Measurements from ENCODE around the gene MROH2A. TPM values are rescaled to one million over a fixed set of nuclear protein-coding genes. Genes with fewer than 3 reads are reported as not detected.

MROH2A gene
- total and polyA plus RNA-seq, 12 donors, result not detected

- no peak overlapping the region for H3K27ac ChIP-seq
- 95 to 97% methylated on average over 11 of the region's 11 CpGs for WGBS, 2 donors
These were observed 63.1 kb downstream of the MROH2A start for GRCh38 chr2:233841183-233841582.

DNA sequence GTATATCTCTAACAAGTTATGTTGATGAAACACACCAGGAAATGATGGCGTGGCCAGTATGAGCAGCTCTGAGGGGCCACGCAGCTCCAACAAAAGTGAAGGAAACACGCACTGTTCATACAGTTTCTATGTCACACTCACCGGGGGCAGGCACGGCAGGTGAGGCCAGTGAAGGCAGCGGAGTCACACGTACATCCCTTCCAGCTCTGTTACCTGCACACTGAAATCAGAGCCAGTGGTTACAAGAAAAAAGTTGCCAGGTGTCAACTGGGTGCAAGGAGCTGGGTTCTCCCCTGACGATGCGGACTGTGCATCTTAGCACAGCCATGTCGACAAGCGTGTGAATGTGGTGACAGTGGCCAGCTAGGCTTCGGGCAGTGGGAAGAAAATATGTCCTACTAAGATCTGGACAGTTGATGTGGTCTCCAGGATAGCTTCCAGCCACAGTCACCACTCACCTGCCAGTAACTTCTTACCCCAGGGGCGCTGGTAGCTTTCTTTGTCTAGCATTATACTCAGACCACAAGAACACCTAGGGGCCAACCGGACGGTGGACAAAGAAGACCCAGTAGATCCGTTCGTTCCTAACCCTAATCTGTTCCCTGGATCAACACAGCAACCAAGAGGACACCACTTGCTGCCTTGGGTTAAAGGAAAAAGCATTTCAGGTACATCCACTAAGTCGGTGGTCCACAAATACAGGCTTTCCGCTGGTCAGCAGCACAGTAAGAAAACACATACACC lies 66.1 kb downstream of the MROH2A start:
- TF ChIP-seq, protein P1, sequence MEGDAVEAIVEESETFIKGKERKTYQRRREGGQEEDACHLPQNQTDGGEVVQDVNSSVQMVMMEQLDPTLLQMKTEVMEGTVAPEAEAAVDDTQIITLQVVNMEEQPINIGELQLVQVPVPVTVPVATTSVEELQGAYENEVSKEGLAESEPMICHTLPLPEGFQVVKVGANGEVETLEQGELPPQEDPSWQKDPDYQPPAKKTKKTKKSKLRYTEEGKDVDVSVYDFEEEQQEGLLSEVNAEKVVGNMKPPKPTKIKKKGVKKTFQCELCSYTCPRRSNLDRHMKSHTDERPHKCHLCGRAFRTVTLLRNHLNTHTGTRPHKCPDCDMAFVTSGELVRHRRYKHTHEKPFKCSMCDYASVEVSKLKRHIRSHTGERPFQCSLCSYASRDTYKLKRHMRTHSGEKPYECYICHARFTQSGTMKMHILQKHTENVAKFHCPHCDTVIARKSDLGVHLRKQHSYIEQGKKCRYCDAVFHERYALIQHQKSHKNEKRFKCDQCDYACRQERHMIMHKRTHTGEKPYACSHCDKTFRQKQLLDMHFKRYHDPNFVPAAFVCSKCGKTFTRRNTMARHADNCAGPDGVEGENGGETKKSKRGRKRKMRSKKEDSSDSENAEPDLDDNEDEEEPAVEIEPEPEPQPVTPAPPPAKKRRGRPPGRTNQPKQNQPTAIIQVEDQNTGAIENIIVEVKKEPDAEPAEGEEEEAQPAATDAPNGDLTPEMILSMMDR (IDR thresholded peaks at IDR 0.05), result no peak
- no peaks in the 10 kb centered on the region for H3K4me1 ChIP-seq
- no peaks in the 10 kb centered on the region for H3K27me3 ChIP-seq
- H3K27ac ChIP-seq, result no peak overlapping the region
- intact Hi-C loops (cut with DNase I), result loop anchor here in 1 of 10 donors (10.0 kb wide), 1 partner anchor 499 kb away; no protein-coding TSS in a partner anchor
- H3K9me3 ChIP-seq, result no peaks in the 10 kb centered on the region
- H3K36me3 ChIP-seq, result peaks cover 0 to 95% (median 0%) of the 10 kb centered on the region in 9 donors
- WGBS, 2 donors, result 93 to 95% methylated on average over 19 of the region's 19 CpGs
- ATAC-seq, result no peak
- no peak for DNase-seq
- no peak overlapping the region for H3K4me3 ChIP-seq

More at GRCh38 chr2:233841183-233841582, 63.1 kb downstream of the MROH2A start:
- Histone ChIP-seq H3K27me3 (no peaks in the 10 kb centered on the region), H3K9me3 (no peaks in the 10 kb centered on the region), H3K4me1 (no peaks in the 10 kb centered on the region), H3K36me3 (peaks cover 0 to 97% (median 0%) of the 10 kb centered on the region in 9 donors), H3K4me3 (no peak overlapping the region)
- DNase-seq, result no peak
- intact Hi-C loops (cut with DNase I), result loop anchor here in 1 of 10 donors (10.0 kb wide), 1 partner anchor 496 kb away; no protein-coding TSS in a partner anchor
- TF ChIP-seq, protein P1 (IDR thresholded peaks at IDR 0.05), result no peak
- no peak for ATAC-seq

DNA sequence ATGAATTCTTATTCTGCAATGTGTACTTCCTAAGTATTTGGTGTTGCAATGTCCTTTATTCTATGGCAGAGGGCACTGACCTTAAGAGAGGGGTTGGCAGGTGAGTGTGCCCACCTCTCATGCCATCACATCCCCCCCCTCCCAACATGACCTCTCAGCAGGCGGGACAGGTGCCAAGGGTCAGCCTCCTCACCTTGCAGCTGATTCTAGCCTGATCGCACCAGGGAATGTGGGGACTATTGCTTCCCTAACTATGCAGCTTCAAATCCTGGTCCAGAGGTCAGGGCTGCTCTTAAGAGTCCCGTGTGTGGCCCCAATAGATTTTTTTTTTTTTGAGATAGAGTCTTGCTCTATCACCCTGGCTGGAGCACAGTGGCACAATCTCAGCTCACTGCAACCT lies 66.7 kb downstream of the MROH2A start:
- DNase-seq, result no peak
- intact Hi-C loops (cut with DNase I), result loop anchor here in 1 of 10 donors (10.0 kb wide), 1 partner anchor 500 kb away; no protein-coding TSS in a partner anchor
- Histone ChIP-seq H3K27ac (no peak overlapping the region), H3K27me3 (no peaks in the 10 kb centered on the region), H3K4me3 (no peak overlapping the region), H3K36me3 (peaks cover 0 to 95% (median 0%) of the 10 kb centered on the region in 9 donors), H3K9me3 (no peaks in the 10 kb centered on the region), H3K4me1 (no peaks in the 10 kb centered on the region)
- 91 to 96% methylated on average over 3 of the region's 3 CpGs for WGBS, 2 donors
- TF ChIP-seq, protein P1 (IDR thresholded peaks at IDR 0.05), result no peak
- ATAC-seq, result no peak

DNA sequence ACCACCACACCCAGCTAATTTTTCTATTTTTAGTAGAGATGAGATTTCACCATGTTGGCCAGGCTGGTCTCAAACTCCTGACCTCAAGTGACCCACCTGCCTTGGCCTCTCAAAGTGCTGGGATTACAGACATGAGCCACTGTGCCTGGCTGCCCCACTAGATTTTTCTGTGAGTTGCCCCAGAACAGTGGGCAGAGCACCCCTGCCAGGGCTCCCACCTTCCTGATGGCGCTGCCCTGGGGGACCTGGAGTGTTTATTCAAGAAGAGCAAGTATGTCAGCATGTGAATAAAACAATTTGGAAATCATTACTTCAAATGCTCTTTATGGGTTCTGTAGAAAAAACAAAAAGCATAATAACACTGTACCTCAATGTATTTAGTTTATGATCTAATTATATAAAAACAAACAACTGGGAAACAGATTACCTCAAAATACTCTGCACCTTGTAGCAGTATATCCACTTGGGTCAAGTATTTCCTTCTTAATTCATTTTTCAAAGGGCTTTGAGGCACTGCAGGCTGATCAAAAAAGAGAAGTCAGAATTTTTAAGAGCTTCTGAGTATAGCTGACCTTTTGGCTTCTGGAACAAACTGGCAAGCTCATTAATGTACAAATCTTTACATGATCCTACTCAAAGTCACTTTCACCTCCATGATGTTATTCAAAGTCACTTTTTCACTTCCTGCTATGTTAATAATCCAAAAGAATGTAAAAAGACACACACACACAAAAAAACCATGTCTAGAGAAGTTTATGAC lies 67.4 kb downstream of the MROH2A start:
- H3K4me1 ChIP-seq, result no peaks in the 10 kb centered on the region
- DNase-seq (no peak), ATAC-seq (no peak)
- no peaks in the 10 kb centered on the region for H3K27me3 ChIP-seq
- H3K36me3 ChIP-seq, result peaks cover 0 to 96% (median 0%) of the 10 kb centered on the region in 9 donors
- 95 to 98% methylated on average over 1 of the region's 1 CpG for WGBS, 2 donors
- no peaks in the 10 kb centered on the region for H3K9me3 ChIP-seq
- TF ChIP-seq, protein P1 (IDR thresholded peaks at IDR 0.05), result no peak
- intact Hi-C loops (cut with DNase I), result loop anchor here in 1 of 10 donors (10.0 kb wide), 1 partner anchor 501 kb away; no protein-coding TSS in a partner anchor
- no peak overlapping the region for H3K27ac ChIP-seq
- no peak overlapping the region for H3K4me3 ChIP-seq
